ENCODE results near the gene PKNOX2. TPM values are rescaled to one million over a fixed set of nuclear protein-coding genes. Genes with fewer than 3 reads are reported as not detected.

Gene PKNOX2
- total RNA-seq, 1 donor from 2014 or later, result 21.5 TPM

DNA sequence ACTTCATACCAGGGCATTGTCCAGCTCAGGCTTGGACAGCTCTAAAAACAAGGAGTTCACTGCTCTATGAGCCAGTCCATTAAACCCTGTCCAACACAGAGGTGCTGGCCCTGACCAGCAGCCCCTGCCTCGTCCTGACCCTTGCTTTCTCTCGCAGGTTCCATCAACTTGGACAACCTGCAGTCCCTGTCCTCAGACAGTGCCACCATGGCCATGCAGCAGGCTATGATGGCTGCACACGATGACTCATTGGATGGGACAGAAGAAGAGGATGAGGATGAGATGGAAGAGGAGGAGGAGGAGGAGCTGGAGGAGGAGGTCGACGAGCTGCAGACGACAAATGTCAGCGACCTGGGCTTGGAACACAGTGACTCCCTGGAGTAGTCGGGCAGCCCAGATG lies 266.5 kb downstream of the PKNOX2 start:
- Mint-ChIP-seq H3K4me1 (peaks cover 7% of the 10 kb centered on the region), H3K27ac (ENCODE audit: unreplicated experiment) (no peak overlapping the region), H3K27me3 (ENCODE audit: low read depth) (no peaks in the 10 kb centered on the region), H3K4me3 (no peak overlapping the region), H3K36me3 (ENCODE audit: low read depth) (peaks cover 5% of the 10 kb centered on the region), H3K9me3 (no peaks in the 10 kb centered on the region)
- DNase-seq (ENCODE audit: low read depth, low spot score), result no peak
- no peak for TF ChIP-seq CTCF (conservative IDR thresholded peaks at IDR 0.05)

DNA sequence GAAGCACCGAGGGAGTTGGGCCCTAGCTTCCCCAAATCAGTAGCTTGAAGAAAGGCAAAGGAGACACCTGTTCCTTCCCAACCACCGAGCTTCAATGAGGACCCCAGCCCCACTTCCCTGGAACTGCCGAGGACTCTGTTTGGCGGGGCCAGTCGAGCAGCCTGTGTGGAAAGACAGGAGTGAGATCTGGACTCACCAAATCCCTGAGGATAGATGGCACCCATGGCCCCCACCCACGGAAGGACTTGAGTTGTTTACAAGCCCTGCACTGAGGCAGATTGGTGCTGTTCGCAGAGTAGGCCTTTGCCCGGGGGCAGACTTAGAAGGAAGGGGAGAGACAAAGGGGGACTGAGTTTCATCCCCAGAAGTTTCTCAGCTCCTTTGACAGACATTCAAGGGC lies 266.9 kb downstream of the PKNOX2 start:
- TF ChIP-seq CTCF (conservative IDR thresholded peaks at IDR 0.05), result no peak
- no peak overlapping the region for H3K27ac Mint-ChIP-seq (ENCODE audit: unreplicated experiment)
- H3K9me3 Mint-ChIP-seq, result no peaks in the 10 kb centered on the region
- DNase-seq (ENCODE audit: low read depth, low spot score), result no peak
- peaks cover 7% of the 10 kb centered on the region for H3K4me1 Mint-ChIP-seq
- H3K4me3 Mint-ChIP-seq, result no peak overlapping the region
- H3K36me3 Mint-ChIP-seq (ENCODE audit: low read depth), result peaks cover 5% of the 10 kb centered on the region
- no peaks in the 10 kb centered on the region for H3K27me3 Mint-ChIP-seq (ENCODE audit: low read depth)

- Mint-ChIP-seq H3K4me3 (peak overlapping the region; percentile 26), H3K9me3 (no peaks in the 10 kb centered on the region), H3K36me3 (ENCODE audit: low read depth) (peaks cover 5% of the 10 kb centered on the region), H3K27ac (ENCODE audit: unreplicated experiment) (no peak overlapping the region), H3K27me3 (ENCODE audit: low read depth) (no peaks in the 10 kb centered on the region), H3K4me1 (peaks cover 7% of the 10 kb centered on the region)
- peak; percentile 44 for DNase-seq (ENCODE audit: low read depth, low spot score)
- peak; percentile 66 for TF ChIP-seq CTCF (conservative IDR thresholded peaks at IDR 0.05)
Observed at GRCh38 chr11:125433454-125434121, 269.0 kb downstream of the PKNOX2 start.

DNA sequence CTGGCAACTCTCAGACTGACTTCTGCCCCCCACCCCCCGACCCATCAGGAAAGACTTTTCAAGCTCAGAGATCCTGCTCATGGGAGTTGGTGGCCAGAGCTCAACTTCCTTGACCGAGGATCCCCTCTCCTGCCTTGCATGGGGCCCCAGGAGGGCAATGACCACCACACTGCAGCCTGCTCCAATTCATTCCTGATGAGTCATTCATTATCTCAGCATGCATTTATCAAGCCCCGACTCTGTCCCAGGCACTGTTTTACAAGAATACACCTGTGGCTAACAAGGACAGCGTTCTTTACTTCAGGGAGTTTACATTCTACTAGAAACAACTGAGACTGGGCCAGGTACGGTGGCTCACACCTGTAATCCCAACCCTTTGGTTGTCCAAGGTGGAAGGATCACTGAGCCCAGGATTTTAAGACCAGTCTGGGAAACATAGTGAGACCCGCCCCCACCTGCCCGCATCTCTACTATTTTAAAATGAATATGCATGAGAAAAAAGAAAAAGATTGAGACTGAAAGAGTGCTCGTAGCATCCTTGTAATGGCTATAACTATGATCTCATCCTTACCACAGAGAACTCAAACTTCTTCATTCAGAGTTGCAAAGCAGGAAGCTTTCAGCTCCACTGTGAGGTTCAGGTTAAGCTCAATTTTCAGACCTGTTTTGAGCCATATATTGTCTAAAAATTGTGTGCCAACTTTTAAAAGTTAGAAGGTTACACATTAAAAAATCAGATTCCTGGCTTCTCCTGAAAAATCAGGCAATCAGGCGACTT lies 271.1 kb downstream of the PKNOX2 start:
- Mint-ChIP-seq H3K9me3 (no peaks in the 10 kb centered on the region), H3K27ac (ENCODE audit: unreplicated experiment) (no peak overlapping the region), H3K4me3 (no peak overlapping the region), H3K36me3 (ENCODE audit: low read depth) (peaks cover 2% of the 10 kb centered on the region), H3K4me1 (peaks cover 7% of the 10 kb centered on the region), H3K27me3 (ENCODE audit: low read depth) (no peaks in the 10 kb centered on the region)
- TF ChIP-seq CTCF (conservative IDR thresholded peaks at IDR 0.05), result no peak
- no peak for DNase-seq (ENCODE audit: low read depth, low spot score)

DNA sequence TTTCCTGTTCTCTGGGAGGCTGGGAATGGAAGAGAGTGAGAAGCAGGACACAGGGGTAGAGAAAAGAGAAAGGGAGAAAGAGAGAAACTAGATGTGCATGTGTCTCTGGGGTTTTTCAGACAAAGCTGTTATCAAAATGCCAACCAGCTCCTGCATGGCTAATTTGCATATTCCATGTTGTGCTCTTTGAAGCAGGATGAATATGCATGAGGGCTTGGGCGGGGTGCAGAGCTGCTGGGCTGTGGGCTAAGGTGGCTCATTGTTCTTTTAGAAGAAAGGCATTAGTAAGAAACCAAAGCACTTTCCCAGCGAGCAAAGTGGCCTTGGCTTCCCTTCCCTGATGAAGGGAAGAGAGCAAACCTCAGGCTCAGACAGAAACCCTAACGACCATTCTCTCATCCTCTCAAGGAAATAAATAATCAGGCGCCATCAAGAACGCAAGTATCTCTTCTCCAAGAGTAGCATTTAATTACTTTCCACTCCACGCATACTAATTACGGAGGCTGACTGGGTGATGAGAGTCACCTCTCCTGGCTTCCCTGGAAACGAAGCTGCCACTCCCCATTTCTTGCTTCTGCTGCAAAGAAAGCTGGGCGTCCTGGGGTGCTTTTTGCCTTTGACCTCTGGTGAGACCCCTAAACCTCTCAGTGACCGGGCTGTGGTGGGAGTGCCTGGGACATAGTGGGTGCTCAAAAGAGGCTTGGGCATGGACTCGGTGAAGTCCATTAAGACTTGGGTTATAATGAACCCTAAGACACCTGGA lies 277.3 kb downstream of the PKNOX2 start:
- Mint-ChIP-seq H3K27me3 (ENCODE audit: low read depth) (no peaks in the 10 kb centered on the region), H3K9me3 (no peaks in the 10 kb centered on the region), H3K4me3 (no peak overlapping the region), H3K27ac (ENCODE audit: unreplicated experiment) (no peak overlapping the region), H3K4me1 (peaks cover 32% of the 10 kb centered on the region), H3K36me3 (ENCODE audit: low read depth) (peaks cover 8% of the 10 kb centered on the region)
- DNase-seq (ENCODE audit: low read depth, low spot score), result no peak
- no peak for TF ChIP-seq CTCF (conservative IDR thresholded peaks at IDR 0.05)
